ENCODE data around the gene NFATC2IP.
"Not testable (repeated sequence)": the region's sequence is repeated elsewhere in the genome, so short reads cannot be mapped to it uniquely, and the experiment has no call there.

Gene NFATC2IP

DNA sequence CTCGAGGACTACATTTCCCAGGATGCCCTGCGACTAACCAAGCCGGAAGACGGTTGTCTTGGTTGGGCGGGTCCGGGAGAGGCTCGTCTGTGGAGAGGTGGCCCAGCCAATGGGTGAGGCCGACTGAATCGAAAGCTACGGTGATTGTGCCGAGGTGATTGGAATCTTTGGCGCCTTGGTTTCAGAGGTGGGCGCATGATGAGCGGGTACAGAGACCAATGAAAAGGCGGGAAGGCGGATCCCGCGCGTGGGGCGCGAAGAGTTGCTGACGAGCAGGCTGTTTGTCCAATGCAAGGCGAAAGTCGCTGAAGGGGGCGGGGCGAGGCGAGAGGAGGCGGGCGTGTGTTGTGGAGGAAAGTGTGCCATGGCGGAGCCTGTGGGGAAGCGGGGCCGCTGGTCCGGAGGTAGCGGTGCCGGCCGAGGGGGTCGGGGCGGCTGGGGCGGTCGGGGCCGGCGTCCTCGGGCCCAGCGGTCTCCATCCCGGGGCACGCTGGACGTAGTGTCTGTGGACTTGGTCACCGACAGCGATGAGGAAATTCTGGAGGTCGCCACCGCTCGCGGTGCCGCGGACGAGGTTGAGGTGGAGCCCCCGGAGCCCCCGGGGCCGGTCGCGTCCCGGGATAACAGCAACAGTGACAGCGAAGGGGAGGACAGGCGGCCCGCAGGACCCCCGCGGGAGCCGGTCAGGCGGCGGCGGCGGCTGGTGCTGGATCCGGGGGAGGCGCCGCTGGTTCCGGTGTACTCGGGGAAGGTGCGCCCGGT, at the start of gene NFATC2IP:
TSS of gene NFATC2IP (plus strand) at position 290 of the 762 bp plus-strand sequence. CDS start at position 365, 75 bp downstream.
- peak; percentile 100 for DNase-seq

DNA sequence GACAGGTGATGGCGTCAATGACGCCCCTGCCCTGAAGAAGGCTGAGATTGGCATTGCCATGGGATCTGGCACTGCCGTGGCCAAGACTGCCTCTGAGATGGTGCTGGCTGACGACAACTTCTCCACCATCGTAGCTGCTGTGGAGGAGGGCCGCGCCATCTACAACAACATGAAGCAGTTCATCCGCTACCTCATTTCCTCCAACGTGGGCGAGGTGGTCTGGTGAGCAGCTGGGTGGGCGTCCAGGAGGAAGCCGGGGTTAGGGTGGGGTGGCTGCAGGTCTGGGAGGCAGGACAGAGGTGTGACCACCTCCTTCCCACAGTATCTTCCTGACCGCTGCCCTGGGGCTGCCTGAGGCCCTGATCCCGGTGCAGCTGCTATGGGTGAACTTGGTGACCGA, 48.9 kb upstream of the NFATC2IP start:
- no peak for DNase-seq

DNA sequence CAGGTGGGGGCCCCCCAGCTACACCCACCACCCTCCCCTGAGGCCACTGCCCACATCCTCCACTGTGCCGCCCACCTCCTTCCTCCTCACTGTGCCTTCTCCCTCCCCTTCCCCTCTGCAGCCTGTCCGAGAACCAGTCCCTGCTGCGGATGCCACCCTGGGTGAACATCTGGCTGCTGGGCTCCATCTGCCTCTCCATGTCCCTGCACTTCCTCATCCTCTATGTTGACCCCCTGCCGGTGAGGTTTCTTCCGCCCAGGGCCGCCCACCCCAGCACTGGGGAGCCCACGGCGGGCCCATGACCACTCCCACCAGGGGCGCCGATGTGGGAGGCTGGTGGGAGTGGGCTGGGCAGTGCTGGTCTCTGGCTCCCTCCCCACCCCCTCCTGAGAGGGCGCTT, 47.8 kb upstream of the NFATC2IP start:
- no peak for DNase-seq

DNA sequence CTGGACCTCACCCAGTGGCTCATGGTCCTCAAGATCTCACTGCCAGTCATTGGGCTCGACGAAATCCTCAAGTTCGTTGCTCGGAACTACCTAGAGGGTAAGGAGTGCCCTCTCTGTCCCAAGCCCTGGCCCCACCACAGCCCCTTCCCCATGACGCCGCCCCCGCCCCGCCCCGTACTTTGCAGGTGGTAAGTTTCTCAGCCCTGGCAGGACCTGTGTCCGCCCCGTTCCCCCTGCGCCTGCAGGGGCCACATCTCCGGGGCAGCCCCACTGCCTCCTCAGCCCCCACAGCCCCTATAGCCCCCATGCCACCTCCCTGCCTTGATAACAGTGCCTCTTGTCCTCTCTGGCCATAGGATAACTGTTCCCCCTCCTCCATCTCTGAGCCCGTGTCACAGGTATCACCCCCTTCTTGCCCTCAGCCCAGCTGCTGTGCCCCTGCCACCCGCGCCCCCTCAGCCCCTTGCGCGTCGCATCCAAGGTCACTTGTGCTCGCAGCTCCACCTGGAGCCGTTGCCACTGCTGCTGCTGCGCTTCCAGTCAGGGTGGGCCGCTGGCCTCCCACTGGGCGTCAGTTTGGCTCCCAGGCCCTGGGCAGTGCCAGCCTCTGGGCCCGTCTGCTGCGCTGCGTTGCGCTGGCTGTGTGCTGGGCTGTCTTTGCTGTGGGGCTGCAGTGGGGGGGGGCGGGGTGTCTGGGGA, 47.2 kb upstream of the NFATC2IP start:
- no peak for DNase-seq

DNA sequence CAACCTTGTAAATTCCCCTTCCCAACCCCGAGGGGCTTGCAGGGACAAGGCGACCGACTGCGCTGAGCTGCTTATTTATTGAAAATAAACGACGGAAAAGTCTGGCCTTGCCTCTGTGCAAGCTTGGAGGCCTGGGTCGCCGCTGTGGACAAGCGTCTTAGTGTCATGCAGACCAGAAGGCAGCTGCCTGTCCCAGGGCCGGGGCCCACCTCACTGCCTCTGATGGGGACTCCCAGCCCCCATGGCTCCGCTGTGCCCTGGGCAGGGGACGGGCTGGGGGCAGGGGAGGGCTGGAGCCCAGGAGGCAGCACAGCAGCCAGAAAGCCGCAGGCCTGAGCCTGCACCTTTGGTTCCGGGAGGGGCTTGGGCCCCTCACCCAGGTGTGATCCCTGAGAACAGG, 46.4 kb upstream of the NFATC2IP start:
- DNase-seq = no peak

DNA sequence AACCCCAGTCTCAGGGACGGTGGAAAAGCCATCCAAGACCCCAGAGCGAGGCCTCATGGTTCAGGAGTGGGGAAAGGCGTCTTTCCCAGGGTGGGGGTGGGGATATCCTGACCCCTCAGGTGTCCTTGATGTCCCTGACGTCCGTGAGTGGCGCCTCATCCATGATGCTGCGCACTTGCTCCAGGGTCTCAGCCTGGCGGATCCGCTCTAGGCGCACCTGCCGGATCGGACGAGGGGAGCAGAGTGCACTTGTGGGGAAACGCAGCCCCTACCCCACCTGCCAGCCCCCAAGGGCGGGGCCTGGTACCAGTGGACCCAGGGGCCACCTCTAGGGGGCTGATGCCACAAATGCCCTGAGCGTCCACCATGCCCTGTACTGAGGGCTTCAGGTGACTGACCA, 45.9 kb upstream of the NFATC2IP start:
- DNase-seq = no peak

DNA sequence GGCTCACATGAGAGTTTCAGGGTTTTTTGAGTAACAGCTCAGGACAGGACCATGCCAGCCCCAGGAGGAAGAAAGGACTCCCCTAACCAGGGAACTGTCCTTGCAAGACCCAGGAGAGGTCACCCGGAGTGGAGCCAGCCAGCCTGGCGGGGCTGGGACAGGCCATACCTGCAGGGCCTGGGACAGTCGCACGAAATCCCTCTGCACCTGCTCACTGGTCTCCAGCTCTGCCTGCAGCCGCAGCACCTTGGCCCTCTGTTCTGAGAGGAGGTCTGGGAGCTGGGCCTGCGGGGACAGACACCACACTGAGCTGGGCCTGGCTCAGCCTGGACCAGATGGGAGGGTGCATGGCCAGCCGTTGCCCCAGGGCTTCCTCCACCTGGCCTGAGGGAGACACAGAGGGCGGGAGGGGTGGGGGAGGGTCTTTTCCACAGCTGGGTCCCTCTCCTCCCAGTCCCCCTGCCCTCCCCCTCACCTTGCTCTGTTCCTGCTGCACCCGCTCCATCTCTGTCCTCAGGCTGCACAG, 45.4 kb upstream of the NFATC2IP start:
- DNase-seq = no peak

DNA sequence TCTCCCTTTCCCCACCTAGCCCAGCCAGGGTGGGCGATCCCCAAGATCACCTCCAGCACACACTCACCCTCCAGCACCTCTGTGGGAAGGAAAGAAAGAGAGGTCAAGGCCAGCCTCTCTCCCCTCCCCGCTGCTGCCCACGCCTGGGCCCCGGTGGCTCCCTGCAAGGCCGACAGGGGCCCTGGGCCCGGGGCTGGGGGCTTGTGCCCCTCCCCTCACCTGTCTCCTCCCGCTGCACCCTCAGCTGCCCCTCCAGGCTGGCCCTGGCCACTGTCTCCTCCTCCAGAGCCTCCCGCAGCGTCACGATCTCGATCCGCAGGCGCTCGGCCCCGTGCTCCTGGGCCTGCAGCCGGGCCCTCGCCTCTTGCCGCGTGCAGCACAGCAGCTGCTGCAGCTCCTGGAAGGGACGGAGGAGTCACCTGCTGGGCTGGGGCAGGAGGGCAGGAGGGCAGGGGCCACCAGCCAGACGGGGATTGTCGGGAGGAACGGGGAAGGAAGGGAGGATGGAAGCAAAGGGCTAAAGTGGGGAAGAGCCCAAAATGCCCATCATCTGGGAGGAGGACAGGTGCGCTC, 44.9 kb upstream of the NFATC2IP start:
- DNase-seq = no peak

DNA sequence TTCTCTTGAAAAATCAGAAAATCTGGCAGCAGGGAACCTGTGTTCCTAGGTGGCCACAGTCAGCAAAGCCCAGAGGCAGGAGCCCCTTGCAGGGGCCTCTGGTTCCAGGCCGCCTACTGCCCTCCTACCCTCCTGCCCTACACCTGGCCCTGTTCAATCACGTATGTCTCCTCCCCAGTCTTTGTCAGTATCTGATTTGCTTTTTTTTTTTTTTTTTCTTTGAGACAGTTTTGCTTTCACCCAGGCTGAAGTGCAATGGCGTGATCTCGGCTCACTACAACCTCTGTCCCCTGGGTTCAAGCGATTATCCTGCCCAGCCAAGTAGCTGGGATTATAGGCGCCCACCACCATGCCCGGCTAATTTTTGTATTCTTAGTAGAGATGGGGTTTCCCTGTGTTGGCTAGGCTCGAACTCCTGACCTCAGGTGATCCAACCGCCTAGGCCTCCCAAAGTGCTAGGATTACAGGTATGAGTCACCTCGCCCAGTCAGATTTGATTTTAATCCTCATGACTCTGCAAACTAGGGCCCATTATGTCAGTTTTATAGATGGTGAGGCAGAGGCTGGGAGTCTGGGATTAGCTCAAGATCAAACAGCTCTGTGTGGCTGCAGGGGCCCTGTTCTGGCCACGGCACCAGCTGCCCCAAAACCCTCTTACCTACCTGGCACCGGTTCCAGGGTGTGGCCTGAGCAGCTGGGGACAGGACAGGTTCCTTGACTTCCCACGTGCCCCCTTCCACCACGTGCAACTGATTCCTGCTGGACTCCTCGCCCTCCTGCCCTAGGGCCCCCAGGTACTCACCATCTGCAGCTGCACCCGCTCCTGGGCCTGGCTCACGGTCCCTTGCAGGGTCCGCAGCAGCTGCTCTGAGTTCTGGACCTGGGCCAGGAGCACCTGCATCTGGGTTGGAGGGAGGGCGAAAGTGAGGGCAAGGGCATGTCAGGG, 40.4 kb upstream of the NFATC2IP start:
- DNase-seq = peak; percentile 46

DNA sequence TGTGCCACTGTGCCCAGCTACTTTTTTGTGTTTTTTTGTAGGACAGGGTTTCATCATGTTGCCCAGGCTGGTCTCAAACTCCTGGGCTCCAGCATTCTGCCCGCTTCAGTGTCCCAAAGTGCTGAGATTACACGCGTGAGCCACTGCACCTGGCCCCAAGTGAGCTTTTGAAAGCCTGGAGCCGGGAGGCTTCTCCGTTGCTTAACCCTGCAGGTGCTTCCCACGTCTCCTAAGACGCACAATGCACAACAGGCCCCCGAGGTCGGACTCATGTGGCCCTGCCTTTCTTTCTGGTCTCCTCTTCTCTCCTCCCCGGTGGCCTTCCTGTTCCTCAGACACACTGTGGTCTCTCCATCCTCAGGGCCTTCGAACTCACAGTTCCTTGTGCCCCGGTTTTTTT, 38.2 kb upstream of the NFATC2IP start:
- no peak for DNase-seq

DNA sequence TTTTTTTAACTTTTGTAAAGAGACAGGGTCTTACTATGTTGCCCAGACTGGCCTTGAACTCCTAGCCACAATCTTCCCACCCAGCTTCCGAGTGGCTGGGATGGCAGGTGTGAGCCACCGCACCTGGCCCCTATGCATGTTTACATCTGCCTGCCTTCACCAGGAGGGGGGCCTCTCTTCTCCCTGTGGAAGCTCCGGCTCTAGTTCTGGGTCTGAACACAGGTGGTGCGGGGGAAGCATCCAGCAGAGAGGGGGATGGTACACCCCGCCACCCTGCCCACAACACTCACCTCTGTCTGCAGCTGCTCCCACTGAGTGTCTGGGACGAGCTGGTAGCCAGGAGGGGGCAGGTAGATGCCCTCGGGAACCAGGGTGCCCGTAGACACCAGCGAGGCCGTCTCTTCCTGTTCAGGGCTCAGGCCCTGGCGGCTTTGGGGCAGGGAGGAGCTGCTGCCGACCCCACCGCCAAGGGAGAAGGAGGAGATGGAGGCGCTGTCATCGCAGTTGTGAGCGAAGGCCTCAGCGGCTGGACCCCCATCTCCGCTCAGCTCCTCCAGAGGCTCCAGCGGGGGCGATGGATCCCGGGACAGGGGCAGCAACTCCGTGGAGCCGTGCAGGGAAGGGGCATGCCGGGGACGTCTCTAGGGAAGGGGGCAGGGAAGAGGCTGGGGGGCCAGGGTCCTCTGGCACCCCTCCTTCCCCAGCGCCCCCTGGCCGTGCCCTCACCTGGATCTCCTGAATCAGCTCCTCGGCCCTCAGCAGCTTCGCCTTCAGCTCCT, 36.6 kb upstream of the NFATC2IP start:
- peak; percentile 7 for DNase-seq

DNA sequence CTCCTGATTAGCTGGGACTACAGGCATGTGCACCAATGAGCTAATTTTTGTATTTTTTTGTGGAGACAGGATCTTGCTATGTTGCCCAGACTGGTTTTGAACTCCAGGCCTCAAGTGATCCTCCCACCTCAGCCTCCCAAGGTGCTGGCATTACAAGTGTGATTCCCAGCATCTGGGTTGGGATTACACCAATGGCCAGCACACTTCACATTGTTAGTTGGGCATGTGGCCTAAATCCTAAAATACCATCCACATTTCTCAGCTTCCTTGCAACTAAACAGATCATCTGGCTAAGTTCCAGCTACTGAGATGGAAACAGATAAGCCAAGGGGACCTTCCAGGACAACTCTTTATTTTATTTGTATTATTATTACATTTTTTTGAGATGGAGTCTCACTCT, 35.6 kb upstream of the NFATC2IP start:
- DNase-seq = no peak

DNA sequence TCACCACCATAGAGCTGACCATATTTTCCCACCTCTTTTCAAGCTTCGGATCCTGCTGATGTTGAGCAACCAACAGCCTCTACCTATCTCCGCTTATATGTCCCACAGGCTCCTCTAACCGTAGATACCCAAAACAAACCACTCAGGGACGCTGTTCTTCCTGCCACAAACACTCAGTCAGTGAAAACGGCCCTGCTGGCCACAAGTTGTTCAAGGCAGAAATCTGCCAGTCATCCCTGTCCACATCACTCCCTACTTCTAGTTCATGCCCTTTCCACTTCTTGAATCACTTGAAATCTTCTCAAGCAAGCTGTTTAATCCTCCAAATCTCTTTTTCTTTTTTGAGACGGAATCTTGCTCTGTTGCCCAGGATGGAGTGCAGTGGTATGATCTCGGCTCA, 33.6 kb upstream of the NFATC2IP start:
- no peak for DNase-seq

DNA sequence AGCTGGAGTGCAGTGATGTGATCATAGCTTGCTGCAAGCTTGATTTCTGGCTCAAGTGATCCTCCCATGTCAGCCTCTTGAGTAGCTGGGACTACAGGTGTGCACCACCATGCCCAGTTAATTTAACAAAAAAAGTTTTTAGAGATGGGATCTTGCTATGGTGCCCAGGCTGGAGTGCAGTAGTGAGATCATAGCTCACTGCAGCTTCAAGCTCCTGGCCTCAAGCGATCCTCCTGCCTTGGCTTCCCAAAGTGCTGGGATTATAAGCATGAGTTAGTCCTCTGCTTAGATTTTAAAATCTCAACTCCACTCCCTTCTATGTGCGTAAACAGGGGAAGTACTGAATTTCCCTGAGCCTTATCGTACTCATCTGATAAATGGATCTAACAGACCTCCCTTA, 32.0 kb upstream of the NFATC2IP start:
- DNase-seq = no peak

DNA sequence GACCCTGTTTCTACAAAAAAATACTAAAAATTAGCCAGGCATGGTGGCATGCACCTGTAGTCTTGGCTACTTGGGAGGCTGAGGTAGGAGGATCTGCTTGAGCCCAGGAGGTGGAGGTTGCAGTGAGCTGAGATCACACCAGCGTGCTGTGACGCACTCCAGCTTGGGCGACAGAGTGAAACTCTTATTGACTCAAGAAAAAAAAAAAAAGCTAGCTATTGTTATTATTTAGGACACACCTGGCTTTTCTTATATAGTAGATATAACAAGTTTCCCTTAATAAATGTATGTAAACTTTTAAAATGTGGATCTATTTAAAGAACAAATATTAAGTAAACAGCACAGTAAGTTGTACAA, 27.5 kb upstream of the NFATC2IP start:
- no peak for DNase-seq

DNA sequence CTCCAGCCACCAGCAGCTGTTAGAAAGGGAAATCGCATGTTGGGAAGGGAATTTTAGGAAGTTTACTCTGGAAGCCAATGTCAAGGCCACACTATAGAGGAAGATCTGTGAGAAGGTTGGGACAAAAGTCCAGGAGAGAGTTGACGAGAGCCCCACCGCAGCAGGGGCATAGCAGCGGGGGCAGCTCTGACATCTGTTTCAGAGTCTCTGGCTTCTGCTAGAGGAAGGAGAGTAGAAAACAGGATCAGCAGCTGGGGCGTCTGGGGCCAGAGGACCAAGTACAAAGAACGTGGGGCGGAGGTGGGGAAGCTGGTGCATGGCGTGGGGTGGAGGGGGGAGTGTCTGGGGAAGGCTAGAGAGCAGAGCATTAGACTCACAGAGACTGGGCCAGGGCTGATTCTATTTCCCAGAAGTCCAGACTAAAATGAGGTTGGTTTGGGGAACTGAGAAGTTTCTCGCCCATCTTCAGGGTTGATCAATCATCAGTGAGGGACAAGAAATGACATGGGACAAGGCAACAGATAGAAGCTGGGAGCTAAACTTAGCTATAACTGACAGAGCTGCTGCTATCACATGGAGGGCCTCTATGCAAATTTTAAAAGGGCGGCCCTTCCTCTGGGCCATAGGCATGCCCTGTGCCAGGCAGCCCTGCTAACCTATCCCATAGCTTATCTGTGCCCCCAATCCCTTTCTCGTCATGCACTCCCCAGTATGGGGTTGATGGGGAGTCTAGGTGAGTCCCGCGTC, 26.9 kb upstream of the NFATC2IP start:
- no peak for DNase-seq

DNA sequence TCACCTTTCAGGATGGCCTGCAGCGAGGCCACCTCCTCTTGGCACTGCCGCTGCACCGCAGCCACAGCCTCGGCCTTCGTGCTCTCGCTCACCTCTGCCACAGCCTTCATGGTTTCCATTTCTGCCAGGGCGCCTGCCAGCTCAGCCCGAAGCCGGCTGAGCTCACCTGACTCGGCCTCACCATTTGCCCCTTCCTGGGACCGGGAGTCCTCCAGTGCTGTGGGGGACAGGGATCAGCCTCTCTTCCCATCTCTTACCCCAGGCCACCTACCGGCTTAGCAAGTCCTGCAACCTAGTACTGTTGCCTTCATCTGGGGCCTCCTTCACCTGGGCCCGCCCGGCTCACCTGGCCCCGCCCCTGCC, 26.4 kb upstream of the NFATC2IP start:
- peak; percentile 75 for DNase-seq

DNA sequence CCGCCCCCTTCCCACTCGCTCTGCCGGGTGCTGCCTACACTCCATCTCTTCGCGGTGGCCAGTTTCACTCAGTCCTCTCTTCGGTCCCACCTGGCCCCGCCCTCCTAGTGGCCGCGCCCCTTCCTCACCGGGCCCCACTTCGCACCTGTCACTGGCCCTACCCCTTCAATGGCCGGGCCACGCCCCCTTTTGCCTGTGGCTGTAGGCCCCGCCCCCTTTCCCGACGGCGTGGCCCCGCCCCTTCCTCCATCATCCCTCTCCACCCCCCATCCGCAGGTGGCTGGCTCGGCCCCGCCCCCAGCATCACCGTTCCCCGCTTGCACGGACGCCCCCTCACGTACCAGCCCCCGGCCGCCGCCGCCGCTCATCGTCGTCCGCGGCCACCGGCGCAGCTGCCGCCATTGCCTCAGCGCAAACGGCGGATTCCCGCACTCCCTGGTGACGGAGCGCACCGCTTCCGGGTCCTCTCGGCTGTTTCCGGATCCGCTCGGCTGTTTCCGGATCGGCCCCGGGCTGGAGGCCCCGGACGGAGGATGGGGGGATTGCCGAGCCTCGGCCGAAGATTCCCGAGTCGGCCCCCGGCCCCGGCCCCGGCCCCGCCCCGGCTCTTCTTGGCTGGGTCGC, 25.9 kb upstream of the NFATC2IP start, which contains the start of gene RABEP2:
TSS of gene RABEP2 (minus strand) at position 477 of the 624 bp plus-strand sequence. CDS start at position 402, 75 bp downstream.
- DNase-seq = peak; percentile 90

DNA sequence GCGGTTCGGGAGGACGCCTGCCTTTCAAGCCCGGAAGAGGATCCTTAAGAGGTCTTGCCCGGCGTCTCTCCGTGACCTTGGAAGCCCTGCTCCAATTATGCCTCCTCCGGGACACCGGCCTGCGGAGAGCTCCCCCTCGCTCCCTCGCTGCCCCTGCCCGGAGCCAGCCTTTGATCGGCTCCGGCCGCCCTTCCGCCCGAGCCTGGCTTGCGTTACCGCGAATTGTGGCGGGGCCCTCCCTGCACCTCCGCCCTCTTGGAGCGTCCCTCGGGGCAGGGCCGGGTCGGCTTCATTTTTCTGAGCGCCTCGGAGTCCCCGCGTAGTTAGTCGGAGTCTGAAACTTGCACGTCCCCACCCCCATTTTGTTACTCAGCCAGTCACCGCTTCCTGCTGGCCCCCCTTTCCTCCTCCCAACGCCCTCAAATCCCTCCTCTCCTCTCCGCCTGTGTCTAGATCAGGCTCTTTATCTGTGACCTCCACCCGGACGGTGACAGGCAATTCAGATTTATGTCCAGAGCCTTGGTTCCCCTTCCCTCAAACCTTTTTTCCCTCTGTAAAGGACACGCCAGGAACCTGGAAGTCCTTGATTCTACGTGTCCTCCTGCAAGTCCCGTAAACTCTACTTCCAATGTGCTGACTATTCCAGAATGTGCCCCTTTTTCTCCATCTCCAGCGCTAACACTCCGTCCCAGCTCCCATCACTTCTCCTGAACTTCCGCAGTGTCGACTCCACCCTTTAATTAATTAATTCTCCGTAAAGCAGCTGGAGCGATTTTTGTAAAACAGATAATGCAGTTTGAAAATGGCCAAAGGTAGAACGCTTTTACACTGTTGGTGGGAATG, 25.1 kb upstream of the NFATC2IP start:
- DNase-seq = peak; percentile 71

DNA sequence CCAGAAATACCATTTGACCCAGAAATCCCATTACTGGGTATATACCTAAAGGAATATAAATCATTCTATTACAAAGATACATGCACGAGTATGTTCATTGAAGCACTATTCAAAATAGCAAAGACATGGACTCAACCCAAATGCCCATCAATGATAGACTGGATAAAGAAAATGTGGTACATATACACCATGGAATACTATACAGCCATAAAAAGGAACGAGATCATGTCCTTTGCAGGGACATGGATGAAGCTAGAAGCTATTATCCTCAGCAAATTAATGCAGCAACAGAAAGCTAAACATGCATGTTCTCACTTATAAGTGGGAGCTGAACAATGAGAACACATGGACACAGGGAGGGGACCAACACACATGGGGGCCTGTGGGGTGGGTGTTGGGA, 24.5 kb upstream of the NFATC2IP start:
- DNase-seq = not testable (repeated sequence)

Data from NCI-H1092 treated with DMSO at 0.1 percent for 48 hours (cell line).